H9 (cell line): ENCODE results near the gene PLGRKT. TPM values are rescaled to one million over a fixed set of nuclear protein-coding genes. Genes with fewer than 3 reads are reported as not detected.
A peak's percentile ranks its signal among the peaks of the same experiment; 100 is the strongest.

ENCODE experiments used
- DNase-seq: peaks from one replicate; pipeline ENCODE4 v3.0.0-alpha.2; 2017
- H2AFZ ChIP-seq: one replicate; pipeline ENCODE4 v1.6.1; 2013; ENCODE audit warnings: mild to moderate bottlenecking, low read length, control low read depth, moderate library complexity
- H2AK5ac ChIP-seq: 2 replicates; pipeline ENCODE4 v1.6.1; 2013; ENCODE audit warnings: low read length, control low read depth, mixed read lengths; ENCODE audit not compliant: insufficient read length
- H2BK120ac ChIP-seq: one replicate; pipeline ENCODE4 v1.6.1; 2013; ENCODE audit warnings: low read depth, mild to moderate bottlenecking, low read length, control low read depth, inconsistent platforms; ENCODE audit not compliant: poor library complexity, severe bottlenecking
- H2BK12ac ChIP-seq: 2 replicates; pipeline ENCODE4 v1.6.1; 2013; ENCODE audit warnings: low read length, control low read depth, mixed read lengths, low read depth; ENCODE audit not compliant: insufficient read length
- H2BK15ac ChIP-seq: 2 replicates; pipeline ENCODE4 v1.6.1; 2013; ENCODE audit warnings: low read depth, low read length, control low read depth
- H2BK20ac ChIP-seq: one replicate; pipeline ENCODE4 v1.6.1; 2013; ENCODE audit warnings: low read depth, mild to moderate bottlenecking, low read length, control low read depth, inconsistent platforms; ENCODE audit not compliant: poor library complexity, severe bottlenecking
- H2BK5ac ChIP-seq: 2 replicates; pipeline ENCODE4 v1.6.1; 2013; ENCODE audit warnings: low read length, control low read depth, mixed read lengths; ENCODE audit not compliant: insufficient read length
- H3K14ac ChIP-seq: 2 replicates; pipeline ENCODE4 v1.6.1; 2013; ENCODE audit warnings: low read length, control low read depth; ENCODE audit not compliant: insufficient read depth
- H3K18ac ChIP-seq: 2 replicates; pipeline ENCODE4 v1.6.1; 2013; ENCODE audit warnings: low read depth, mild to moderate bottlenecking, mixed read lengths, low read length, control low read depth; ENCODE audit not compliant: insufficient read length
- H3K23ac ChIP-seq: 2 replicates; pipeline ENCODE4 v1.6.1; 2013; ENCODE audit warnings: low read length, control low read depth, mixed read lengths, low read depth; ENCODE audit not compliant: insufficient read length
- H3K23me2 ChIP-seq: 2 replicates; pipeline ENCODE4 v1.6.1; 2013; ENCODE audit warnings: low read depth, mild to moderate bottlenecking, mixed read lengths, low read length, control low read depth; ENCODE audit not compliant: insufficient read length, poor library complexity, severe bottlenecking
- H3K27ac ChIP-seq: 2 replicates; pipeline ENCODE4 v1.5.1; 2013; ENCODE audit warnings: low read length, control low read depth, mixed read lengths, low read depth; ENCODE audit not compliant: insufficient read length
- H3K27me3 ChIP-seq: 2 replicates; pipeline ENCODE4 v1.6.1; 2013; ENCODE audit warnings: low read length, control low read depth, inconsistent platforms; ENCODE audit not compliant: insufficient read depth
- H3K4ac ChIP-seq: 2 replicates; pipeline ENCODE4 v1.6.1; 2013; ENCODE audit warnings: low read depth, mild to moderate bottlenecking, control low read depth, inconsistent platforms, low read length, moderate library complexity
- H3K4me1 ChIP-seq: 2 replicates; pipeline ENCODE4 v1.6.1; 2013; ENCODE audit warnings: low read length, control low read depth, inconsistent platforms; ENCODE audit not compliant: insufficient read depth
- H3K4me2 ChIP-seq: 2 replicates; pipeline ENCODE4 v1.6.1; 2013; ENCODE audit warnings: low read length, control low read depth, mixed read lengths; ENCODE audit not compliant: insufficient read length, insufficient read depth
- H3K56ac ChIP-seq: 2 replicates; pipeline ENCODE4 v1.6.1; 2013; ENCODE audit warnings: low read depth, mild to moderate bottlenecking, mixed read lengths, low read length, control low read depth; ENCODE audit not compliant: insufficient read length
- H3K79me1 ChIP-seq: 2 replicates; pipeline ENCODE4 v1.6.1; 2013; ENCODE audit warnings: low read depth, mild to moderate bottlenecking, moderate library complexity, low read length, control low read depth, inconsistent platforms; ENCODE audit not compliant: insufficient read depth, poor library complexity, severe bottlenecking
- H3K79me2 ChIP-seq: 2 replicates; pipeline ENCODE4 v1.6.1; 2013; ENCODE audit warnings: low read length, control low read depth, inconsistent platforms; ENCODE audit not compliant: insufficient read depth
- H3K9ac ChIP-seq: 2 replicates; pipeline ENCODE4 v1.6.1; 2013; ENCODE audit warnings: low read length, control low read depth, mixed read lengths; ENCODE audit not compliant: insufficient read length; ENCODE audit errors: extremely low read depth
- H3K9me3 ChIP-seq: one replicate; pipeline ENCODE4 v1.6.1; 2013; ENCODE audit warnings: low read depth, low read length, inconsistent platforms; ENCODE audit not compliant: control insufficient read depth
- H3T11ph ChIP-seq: one replicate; pipeline ENCODE4 v1.6.1; 2013; ENCODE audit warnings: mild to moderate bottlenecking, low read length, control low read depth, inconsistent platforms
- H4K20me1 ChIP-seq: one replicate; pipeline ENCODE4 v1.6.1; 2013; ENCODE audit not compliant: control insufficient read depth, insufficient read length, insufficient read depth
- H4K5ac ChIP-seq: 2 replicates; pipeline ENCODE4 v1.6.1; 2013; ENCODE audit warnings: low read depth, mild to moderate bottlenecking, mixed read lengths, low read length, control low read depth; ENCODE audit not compliant: insufficient read length
- H4K8ac ChIP-seq: replicated peaks from 2 replicates; pipeline ENCODE4 v1.6.1; 2013; ENCODE audit warnings: low read length, control low read depth, mixed read lengths, low read depth; ENCODE audit not compliant: insufficient read length
- H4K91ac ChIP-seq: 2 replicates; pipeline ENCODE4 v1.6.1; 2013; ENCODE audit warnings: low read depth, mild to moderate bottlenecking, moderate library complexity, mixed read lengths, low read length, control low read depth; ENCODE audit not compliant: insufficient read length
- H3K27ac Mint-ChIP-seq, 3 experiments: 2 replicates in 2 of 3; 3 replicates in 1 of 3; pipeline ENCODE4 v1.8.0; 2020 to 2021; ENCODE audit warnings: mixed read lengths in 3 of 3, mild to moderate bottlenecking in 1 of 3, moderate library complexity in 1 of 3
- H3K27me3 Mint-ChIP-seq: 2 replicates; pipeline ENCODE4 v1.8.0; 2021; ENCODE audit warnings: low read depth, mild to moderate bottlenecking, moderate library complexity, mixed read lengths
- H3K36me3 Mint-ChIP-seq, 3 experiments: 2 replicates in 2 of 3; 3 replicates in 1 of 3; pipeline ENCODE4 v1.8.0; 2020 to 2021; ENCODE audit warnings: low read depth in 3 of 3, mixed read lengths in 3 of 3; ENCODE audit not compliant: insufficient read depth in 1 of 3
- H3K4me1 Mint-ChIP-seq, 2 experiments: 2 replicates each; pipeline ENCODE4 v1.8.0; 2020; ENCODE audit warnings: mixed read lengths in 2 of 2
- H3K4me3 Mint-ChIP-seq, 2 experiments: 2 replicates in 1 of 2; 3 replicates in 1 of 2; pipeline ENCODE4 v1.8.0; 2020 to 2021; ENCODE audit warnings: mild to moderate bottlenecking in 2 of 2, mixed read lengths in 2 of 2, moderate library complexity in 1 of 2
- H3K9me3 Mint-ChIP-seq, 2 experiments: 2 replicates in 1 of 2; 3 replicates in 1 of 2; pipeline ENCODE4 v1.8.0; 2020; ENCODE audit warnings: mild to moderate bottlenecking in 2 of 2, mixed read lengths in 2 of 2, moderate library complexity in 1 of 2
- WGBS: extraction: QIAGEN DNeasy Blood & Tissue Kit; methylation state at CpG from one replicate; pipeline ENCODE4 v1.1.7; 2013; ENCODE audit warnings: missing lambda C conversion rate, low lambda C conversion rate, mixed read lengths; ENCODE audit not compliant: insufficient read length; ENCODE audit errors: extremely low coverage; 5-methylcytosine and 5-hydroxymethylcytosine counted together
- total RNA-seq: library from RNA; stranded (reverse); gene quantifications from 2 replicates; pipeline ENCODE4 v1.2.1, GENCODE V29; 2021
- TF ChIP-seq, protein P1 (sequence below): fragments of 200-600 bp; sonication (generic); conservative IDR thresholded peaks from 3 replicates; pipeline ENCODE4 v1.8.0; 2021; ENCODE audit warnings: antibody characterized with exemption, mild to moderate bottlenecking

The PLGRKT gene
- total RNA-seq, 1 experiment from 2014 or later: 19.6 TPM

GRCh38 chr9:5436441-5436840, 1.3 kb downstream of the PLGRKT start:
- Histone ChIP-seq H3K23me2 (peaks cover 12% of the 10 kb centered on the region), H3K9ac (no peak overlapping the region), H3K14ac (no peak overlapping the region), H2BK15ac (no peak overlapping the region), H2AK5ac (no peak overlapping the region), H3K9me3 (no peaks in the 10 kb centered on the region), H3K23ac (no peak overlapping the region), H3T11ph (no peak overlapping the region), H2BK20ac (no peak overlapping the region), H4K5ac (no peak overlapping the region), H4K20me1 (no peaks in the 10 kb centered on the region), H2BK5ac (no peak overlapping the region), H3K27ac (no peak overlapping the region), H2BK12ac (no peak overlapping the region), H2AFZ (no peak overlapping the region), H3K4me2 (no peak overlapping the region), H4K8ac (no peak overlapping the region), H3K18ac (no peak overlapping the region), H3K4me1 (no peaks in the 10 kb centered on the region), H3K4ac (no peak overlapping the region), H4K91ac (no peak overlapping the region), H3K79me1 (no peaks in the 10 kb centered on the region), H2BK120ac (no peak overlapping the region), H3K79me2 (no peaks in the 10 kb centered on the region), H3K56ac (no peak overlapping the region), H3K27me3 (no peaks in the 10 kb centered on the region)
- DNase-seq: no peak
- no CpG with 5 or more reads among the region's 2 CpGs for WGBS
- Mint-ChIP-seq H3K9me3 (peaks cover 24 to 30% of the 10 kb centered on the region in 2 experiments), H3K36me3 (peaks cover 40 to 47% (median 44%) of the 10 kb centered on the region in 3 experiments), H3K27ac (no peak overlapping the region), H3K27me3 (no peaks in the 10 kb centered on the region), H3K4me1 (peaks cover 19 to 23% of the 10 kb centered on the region in 2 experiments), H3K4me3 (peak overlapping the region; percentile 92 to 96)
- TF ChIP-seq, protein P1, sequence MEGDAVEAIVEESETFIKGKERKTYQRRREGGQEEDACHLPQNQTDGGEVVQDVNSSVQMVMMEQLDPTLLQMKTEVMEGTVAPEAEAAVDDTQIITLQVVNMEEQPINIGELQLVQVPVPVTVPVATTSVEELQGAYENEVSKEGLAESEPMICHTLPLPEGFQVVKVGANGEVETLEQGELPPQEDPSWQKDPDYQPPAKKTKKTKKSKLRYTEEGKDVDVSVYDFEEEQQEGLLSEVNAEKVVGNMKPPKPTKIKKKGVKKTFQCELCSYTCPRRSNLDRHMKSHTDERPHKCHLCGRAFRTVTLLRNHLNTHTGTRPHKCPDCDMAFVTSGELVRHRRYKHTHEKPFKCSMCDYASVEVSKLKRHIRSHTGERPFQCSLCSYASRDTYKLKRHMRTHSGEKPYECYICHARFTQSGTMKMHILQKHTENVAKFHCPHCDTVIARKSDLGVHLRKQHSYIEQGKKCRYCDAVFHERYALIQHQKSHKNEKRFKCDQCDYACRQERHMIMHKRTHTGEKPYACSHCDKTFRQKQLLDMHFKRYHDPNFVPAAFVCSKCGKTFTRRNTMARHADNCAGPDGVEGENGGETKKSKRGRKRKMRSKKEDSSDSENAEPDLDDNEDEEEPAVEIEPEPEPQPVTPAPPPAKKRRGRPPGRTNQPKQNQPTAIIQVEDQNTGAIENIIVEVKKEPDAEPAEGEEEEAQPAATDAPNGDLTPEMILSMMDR: no peak
